GM21529 (cell line): ENCODE results near the gene NDUFV3.
"Not testable (repeated sequence)": the region's sequence is repeated elsewhere in the genome, so short reads cannot be mapped to it uniquely, and the experiment has no call there.

ENCODE experiments used
- ATAC-seq: cut with Tn5 transposase; IDR thresholded peaks from one replicate; pipeline ENCODE4 v1.9.1; 2021; ENCODE audit not compliant: unreplicated experiment

NDUFV3 gene

DNA sequence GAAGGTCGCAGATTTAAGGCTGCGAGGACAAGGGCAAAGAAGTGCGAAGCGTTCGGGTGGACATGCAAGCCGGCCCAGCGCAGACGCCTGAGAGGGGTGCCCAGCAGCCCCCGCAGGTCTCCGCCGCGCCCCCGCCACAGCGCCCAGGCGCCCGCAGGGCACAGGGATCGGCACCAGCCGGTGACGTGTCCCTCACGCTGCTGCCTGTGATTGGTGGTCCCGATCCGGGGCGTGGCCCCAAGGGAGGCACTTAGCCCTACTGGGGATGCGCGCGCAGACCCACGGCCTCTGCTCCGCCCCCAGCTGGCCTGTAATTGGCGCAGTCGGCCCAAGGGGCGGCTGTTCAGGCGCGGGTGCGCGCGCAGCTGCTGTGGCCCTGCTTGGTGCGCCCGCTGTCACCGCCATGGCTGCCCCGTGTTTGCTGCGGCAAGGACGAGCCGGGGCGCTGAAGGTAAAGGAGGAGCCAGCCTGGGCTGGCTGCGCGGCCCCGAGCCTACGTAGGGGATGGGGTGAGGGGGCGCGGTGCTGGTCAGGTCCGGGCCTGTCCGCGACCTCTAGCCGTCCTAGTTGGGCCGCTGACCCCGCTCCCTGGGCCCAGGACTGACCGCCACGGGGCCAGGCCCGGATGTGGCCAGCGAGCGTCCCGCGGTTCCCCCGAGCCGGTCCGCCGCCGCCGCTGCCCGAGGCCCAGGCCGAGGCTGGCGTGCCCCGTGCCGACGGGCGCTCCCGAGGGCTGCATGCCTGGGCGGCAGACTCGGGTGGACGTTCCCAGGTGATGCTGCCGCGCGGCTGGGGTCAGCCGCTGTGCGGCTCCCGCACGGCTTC, at the start of gene NDUFV3:
Gene NDUFV3, plus strand, starts transcription at position 379 of the 825 bp plus-strand sequence. Its CDS starts 25 bp downstream, at position 404.
- peak; percentile 86 for ATAC-seq

DNA sequence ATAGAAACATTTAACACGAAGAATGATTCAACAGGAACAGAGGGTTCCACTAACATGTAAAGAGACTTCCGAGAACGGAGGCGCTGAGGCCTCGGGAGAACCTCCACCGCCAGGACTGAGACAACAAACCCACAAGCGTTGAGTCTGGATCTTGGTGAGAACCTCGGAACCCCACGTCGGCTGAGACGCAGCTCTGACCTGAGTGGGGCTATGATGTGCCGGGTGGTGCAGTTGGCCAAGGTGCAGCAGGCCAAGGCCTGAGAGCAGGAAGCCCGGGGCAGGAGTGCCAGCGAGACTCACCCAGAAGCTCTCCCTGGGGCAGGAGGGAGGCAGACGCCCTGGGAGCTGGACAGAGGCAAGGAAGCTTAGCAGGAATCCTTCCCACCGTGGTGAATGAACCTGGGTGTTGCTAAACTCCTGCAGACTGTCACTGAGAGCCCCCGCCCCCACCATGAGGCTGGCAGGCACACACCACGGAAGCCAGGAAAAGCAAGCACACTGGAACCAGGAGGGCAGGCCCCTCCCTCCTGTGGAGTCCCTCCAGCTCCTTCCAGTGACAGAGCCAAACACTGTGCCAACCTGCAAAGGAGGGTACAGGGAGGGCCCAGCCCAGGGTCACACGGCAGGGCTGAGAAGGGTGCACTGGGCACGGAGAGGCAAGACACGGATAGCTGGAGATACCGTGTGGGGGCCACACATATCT, 48.5 kb upstream of the NDUFV3 start:
- ATAC-seq, result no peak

DNA sequence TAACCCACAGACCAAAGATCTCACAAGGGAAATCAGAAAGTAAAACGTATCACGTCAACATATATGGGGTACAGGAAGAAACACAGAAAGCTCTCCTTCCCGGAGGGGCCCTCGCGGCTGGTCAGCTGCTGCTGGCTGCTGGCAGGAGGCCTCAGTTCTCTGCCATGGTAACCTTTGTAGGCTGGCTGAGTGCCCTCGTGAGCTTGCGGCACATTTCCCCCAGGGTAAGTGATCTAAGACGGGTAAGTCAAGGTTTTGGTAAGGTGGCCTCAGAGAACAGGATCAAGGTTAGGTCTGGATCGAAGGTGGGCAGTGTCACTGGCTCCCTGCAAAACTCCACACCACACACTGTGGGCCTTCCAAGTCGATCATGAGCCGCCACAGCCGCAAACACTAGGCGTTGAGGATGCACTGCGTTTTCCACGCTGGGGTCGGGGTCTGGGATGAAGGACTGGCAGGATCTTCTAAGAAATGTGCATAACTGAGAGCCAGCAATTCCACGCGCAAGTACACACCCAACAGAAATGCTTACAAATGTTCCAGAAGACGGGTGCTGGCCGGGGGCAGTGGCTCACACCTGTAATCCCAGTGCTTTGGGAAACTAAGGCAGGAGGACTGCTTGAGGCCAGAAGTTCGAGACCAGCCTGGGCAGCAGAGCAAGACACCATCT, 47.7 kb upstream of the NDUFV3 start:
- ATAC-seq, result no peak

DNA sequence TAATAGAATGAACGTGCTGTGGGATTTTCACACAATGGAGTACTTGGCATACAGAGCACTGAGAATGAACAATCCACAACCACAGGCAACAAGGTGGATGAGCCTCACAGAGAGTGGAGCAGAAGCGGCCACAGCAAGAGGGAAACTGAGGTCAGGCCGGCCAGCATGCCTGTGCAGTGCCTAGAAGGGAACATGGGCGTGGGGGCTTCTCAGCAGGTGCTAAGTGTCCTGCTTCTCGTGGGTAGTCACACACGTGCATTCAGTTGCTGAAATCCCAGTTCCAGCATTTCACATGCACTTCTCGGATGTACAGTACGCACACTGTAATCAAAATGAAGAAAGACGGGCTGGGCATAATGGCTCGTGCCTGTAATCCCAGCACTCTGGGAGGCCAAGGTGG, 46.9 kb upstream of the NDUFV3 start:
- ATAC-seq, result no peak

DNA sequence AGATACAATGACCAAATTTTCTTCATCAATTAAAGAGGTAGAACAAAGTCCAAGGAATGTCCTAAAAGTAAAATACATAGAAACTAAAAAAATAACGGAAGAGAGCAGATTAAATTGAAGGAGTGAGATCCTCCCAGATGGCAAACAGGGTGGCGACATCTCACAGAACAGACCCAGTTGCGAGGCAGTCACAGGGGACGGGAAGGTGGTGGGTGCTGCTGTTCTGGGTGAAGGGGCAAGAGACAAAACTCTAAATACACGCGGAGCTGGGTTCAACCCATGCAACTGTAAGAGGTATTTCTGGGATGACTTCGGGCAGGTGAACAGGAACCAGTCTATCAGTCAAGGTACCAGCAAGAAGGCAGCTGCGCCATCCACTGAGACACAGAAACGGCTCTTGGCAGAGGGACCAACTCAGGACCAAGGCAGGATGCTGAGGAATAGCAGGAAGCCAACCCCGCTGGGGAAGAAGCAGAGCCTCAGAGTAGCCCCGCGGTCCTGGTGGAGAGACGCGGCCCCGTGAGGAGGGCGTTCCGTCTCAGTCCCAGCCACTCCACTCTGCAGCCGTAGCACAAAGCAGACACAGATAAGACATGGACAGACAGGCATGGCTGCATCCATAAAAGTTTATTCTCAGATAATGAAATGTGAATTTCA, 45.9 kb upstream of the NDUFV3 start:
- no peak for ATAC-seq

DNA sequence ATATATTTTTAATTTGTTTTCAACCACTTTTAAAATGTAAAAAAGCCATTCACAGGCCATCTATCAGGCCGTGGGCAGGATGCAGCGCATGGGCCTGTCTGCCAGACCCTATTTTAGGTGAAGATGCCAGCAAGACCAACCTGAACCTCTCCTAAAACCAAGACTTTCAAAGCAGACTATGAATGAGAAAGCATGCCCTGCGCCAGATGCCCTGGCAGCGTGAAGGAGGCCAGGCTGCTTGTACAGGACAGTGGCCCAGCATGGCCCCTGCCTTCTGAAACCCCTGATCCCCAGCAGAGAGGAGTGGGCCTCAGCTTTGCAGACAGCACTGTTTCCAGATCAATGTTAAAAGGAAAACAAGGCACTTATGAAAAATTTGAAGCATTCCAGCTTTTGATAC, 45.4 kb upstream of the NDUFV3 start:
- ATAC-seq, result no peak

DNA sequence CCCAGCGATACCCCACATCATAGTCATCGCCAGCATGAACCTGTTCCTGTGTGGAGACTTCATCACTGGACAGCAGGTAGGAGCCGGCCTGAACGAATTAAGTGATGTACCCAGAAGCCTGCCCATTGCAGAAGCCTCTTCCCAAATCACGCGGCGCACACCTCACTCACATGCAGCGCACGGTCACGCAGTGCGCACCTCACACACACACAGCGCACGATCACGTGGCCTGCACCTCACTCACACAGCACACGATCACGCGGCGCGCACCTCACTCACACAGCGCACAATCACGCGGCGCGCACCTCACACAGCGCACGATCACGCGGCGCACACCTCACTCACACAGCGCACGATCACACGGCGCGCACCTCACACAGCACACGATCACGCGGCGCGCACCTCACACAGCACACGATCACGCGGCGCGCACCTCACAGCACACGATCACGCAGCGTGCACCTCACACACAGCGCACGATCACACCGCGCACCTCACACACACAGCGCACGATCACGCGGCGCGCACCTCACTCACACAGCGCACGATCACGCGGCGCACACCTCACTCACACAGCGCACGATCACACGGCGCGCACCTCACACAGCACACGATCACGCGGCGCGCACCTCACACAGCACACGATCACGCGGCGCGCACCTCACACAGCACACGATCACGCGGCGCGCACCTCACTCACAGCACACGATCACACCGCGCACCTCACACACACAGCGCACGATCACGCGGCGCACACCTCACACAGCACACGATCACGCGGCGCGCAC, 44.8 kb upstream of the NDUFV3 start:
- not testable (repeated sequence) for ATAC-seq

DNA sequence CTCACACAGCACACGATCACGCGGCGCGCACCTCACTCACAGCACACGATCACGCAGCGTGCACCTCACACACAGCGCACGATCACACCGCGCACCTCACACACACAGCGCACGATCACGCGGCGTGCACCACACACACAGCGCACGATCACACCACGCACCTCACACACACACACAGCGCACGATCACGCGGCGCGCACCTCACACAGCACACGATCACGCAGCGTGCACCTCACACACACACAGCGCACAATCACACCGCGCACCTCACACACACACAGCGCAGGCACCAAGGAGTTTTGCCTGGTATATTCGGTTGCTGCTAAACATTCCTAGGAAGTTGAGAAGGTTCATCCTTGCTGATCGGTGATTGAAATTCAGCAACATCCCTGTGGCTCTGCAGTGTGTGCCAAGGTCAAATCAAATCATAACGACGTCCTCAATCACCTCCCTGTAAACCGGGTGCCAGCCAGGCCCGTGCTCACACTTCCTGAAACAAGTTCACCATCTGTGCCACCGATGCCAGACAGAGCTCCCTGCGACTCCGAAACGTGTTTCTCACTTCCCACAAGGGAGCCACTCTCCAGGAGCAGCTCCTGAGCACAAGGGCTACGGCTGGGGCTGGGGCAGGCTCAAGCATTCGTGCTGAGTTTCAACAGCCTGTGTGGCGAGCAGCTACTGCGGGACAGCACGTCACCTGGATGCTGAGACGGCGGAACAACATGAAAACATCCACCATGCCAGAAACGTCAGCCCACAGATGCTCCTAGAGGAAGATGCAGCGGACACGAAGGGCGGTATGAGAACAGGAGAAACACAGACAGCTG, 44.0 kb upstream of the NDUFV3 start:
- no peak for ATAC-seq

DNA sequence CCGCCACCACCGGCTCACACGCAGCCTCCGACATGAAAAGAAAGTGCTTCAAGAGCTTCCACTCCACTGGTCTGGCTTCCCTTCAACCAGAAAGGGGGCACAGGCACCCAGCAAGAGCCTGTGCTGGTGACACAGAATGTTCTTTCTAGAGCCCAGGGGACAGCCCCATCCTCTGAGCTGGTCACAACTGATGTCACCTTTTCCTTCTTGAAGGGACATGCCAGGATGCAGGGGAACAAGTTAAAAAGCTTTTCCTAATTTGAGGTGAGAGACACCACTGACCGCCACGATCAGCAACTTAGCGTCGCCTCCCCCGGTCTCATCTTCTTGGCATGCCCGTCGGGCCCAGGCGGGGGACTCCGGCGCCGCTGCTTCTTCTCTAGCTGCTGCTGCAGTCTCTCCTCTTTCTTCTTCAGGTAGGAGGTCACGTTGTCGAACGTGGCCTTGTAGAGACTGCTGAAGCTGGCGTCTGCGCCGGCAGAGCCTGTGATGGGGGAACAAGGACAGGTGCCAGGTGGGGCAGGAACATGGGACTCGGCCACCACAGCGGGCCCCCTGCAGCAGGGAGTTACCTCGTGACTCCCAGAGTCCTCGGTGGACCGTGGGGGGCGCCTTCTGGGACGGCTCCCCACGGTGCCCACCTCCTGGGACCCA, 43.2 kb upstream of the NDUFV3 start:
- ATAC-seq, result no peak

DNA sequence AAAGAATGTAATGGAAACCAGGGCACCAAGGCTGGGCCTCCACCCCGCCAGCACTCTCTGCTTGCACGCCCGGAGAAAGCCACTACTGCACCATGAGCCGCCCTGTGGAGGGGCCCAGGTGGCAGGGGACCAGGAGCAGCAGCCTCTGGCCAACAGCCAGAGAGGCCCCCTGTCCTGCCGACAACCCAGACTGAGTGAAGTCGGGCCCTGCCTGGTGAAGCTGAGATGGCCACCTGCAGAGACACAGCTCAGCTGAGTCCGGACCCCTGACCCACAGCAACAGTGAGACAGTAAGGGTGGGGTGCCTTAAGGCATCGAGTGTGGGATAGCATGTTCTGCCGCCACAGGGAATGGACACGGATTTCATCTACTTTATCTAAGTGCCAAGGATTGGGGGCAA, 42.6 kb upstream of the NDUFV3 start:
- no peak for ATAC-seq

DNA sequence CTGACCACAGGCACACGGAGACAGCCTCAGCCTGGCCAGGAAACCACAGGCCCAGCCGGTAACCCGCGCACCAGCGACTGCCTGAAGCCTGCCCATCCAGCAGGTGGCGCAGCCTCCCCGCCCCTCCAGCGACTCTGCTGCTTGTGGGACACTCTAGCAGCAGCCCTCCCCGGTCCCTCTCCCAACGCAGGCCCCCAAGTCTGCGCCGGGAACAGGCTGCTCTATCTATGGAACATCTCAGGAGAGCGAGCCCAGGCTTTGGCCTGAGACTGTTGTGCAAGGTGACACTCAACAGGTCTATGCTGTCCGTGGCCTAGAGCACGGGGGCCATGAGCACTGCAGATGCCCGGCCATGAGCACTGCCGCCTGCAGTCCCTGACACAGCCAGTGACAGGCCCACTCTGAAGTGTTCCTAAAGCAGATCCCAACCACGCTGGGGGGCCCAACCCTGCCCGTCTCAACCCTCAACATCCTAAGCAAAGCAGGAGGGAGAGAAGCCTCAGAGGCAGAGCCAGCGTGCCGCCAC, 42.2 kb upstream of the NDUFV3 start:
- no peak for ATAC-seq

DNA sequence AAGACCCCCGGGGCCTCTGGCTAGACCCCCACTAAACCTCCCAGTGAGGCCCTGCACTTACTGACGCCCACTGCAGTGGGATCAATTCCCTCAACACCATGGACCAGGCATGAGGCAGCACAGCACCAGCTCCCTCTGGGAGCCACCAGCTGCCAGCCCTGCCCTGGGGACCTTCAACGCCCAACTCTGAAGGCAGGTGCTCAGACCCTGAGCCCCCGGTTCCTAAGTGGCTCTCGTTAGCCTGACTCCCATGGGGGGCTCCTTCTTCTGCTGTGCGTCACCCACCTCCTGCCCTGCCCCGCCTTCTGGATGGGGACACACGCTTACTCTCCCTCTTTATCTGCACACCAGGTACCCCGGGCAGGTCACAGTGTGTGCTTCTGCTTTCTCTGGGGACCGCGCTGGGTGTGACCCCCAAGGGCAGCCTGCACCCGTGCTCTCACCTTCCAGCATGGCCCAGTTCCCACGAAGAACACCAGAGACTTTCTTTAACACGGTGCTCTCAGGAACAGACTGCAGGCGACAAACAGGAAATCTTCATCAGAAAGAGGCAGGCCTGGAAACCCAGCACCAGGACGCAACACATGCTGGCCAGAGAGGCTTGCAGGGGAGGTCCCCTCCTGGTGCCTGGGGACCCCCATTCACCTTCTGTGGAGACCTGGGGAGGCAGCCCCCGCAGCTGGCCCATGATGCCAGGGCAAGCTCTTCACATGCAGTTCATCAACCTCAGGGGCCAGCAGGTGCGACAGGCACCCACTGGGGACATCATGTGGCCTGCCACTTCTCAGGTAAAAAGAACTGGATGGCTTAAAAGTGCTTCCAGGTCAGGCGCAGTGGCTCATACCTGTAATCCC, 41.1 kb upstream of the NDUFV3 start:
- no peak for ATAC-seq

DNA sequence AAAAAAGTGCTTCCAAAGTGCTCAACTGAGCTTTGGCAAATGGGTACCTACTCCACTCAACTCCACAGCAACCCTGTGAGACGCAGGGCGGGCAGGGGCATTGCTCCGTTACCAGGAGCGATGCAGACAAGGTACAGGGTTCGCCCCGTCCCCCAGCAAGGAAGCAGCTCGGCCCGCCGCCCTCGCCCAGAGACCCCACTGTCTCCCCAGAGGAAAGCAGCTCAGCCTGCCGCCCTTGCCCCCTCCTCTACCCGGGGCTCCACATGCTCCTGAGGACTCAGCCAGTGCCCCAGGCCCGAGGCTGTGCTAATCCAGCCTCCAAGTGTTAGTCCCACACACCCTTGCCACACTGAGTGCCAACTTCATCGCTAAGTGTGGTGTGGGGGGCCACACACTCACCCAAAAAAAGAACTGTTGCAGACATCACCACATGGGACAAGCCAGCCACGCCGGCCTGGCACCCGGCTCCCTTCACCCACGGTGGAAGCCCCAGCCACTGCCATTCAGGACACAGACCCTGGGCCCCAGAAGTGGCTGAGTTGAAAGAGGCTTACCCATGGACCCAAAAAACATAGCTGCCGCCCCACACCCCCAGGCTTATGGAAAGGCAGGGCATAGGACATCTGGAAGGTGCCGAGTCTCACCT, 40.1 kb upstream of the NDUFV3 start:
- no peak for ATAC-seq

DNA sequence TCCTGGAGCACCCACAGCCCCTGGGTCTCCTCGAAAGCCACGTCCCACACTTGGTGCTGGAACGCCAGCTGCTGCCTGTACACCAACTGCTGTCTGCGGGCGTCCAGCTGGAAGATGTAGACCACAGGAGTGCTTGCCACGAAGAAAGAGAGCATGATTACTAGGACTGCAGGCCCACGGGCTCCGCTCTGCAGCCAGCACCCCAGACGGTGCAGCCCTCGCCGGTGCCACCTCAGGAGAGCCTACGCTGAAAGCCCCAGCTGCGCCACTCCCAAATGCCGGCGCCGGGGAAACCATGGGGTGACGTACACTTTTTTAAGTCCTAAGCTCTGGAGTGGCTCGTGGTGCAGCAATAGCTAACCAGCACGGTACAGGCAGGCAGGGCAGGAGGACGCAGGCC, 39.5 kb upstream of the NDUFV3 start:
- no peak for ATAC-seq

DNA sequence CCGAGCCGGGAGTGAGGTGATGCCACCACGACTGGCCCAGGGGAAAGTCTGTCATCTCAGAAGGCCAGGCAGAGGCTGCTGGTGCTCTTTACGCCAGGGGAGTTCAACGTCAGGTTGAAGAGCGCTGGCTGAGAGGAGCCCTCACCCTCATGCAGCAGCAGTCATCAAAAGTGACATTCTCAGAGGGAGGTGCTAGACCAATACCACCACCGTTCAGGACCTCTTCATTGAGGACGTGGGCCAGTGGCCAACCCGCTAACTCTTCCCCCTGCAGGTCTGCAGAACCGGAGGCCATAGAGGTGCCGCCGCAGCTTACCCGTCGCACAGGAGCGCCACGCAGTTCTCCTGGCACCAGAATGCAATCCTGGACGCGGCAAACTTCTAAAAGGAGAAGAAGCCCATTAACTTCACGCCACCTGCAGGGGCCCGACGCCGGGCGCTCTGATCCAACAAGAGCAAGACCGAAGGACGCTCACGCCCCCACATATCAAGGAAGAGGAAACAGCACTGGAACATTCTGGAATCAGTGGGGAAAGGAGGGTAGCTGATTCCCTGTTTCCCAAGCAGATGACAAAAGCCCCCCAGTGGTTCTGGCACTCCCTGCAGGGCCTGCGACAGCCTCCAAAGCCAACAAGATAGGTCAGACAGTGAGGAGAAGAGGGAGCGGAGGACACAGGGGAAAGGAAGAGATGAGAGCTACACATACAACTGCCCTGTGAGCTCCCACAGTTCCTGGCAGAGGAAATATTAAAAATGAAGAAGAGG, 38.7 kb upstream of the NDUFV3 start:
- ATAC-seq, result no peak

DNA sequence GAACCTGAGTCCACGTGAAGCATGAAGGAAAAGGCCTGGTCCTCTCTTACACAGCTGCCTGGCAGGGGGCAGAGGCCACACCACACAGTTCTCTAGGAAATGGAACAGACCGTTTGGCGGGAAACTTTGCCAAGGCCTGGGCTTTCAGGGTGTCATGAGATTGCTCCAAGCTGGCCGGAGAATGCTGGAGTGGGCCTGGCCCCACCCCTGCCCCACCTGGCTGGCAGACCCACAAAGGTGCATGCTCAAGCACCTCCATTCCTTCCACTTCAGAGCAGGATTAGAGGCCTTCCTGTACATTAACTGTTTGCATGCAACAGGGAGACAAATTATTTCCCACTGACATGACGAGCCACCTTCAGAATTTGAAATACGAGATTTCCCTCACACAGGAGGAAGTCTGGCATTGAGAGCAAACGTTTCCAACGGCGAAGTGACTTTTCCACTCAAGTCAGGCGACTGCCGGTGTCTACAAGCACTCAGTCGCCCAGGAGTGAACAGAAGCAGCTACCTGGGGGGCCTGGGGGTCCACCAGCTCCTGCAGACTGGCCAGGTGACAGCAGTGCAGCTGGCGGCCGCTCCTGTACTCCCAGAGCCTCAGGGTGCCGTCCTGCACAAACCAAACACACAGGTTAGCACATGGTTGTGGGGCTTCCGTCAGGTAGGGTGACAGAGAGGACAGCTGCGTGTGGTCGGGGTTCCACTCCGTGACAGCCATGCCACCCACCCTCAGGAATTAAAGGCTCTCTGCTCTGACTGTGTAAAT, 37.8 kb upstream of the NDUFV3 start:
- ATAC-seq, result no peak
